K562 (cell line): ENCODE data around the gene VPS37B. TPM values are rescaled to one million over a fixed set of nuclear protein-coding genes. Genes with fewer than 3 reads are reported as not detected.

Experiments used
- CHD4 ChIP-seq: fragments of 200-600 bp; sonication (generic); IDR thresholded peaks from 3 replicates; pipeline ENCODE4 v1.6.1; 2012; ENCODE audit warnings: low read depth, mild to moderate bottlenecking, mixed read lengths, low read length, inconsistent platforms; ENCODE audit not compliant: insufficient read depth, insufficient replicate concordance, poor library complexity, severe bottlenecking
- CXXC5 ChIP-seq: fragments of 250-450 bp; sonication (Bioruptor Pico); IDR thresholded peaks from 2 replicates; pipeline ENCODE4 v1.8.0; 2022; ENCODE audit warnings: inconsistent platforms, mild to moderate bottlenecking, moderate library complexity
- OTX1 ChIP-seq: fragments of 450-650 bp; formaldehyde crosslinking; IDR thresholded peaks from 2 replicates; pipeline ENCODE4 v1.4.0; 2022; ENCODE audit warnings: mild to moderate bottlenecking
- POLR2G ChIP-seq: fragments of 200-400 bp; formaldehyde crosslinking; IDR thresholded peaks from 2 replicates; pipeline ENCODE4 v1.6.1; 2017; ENCODE audit warnings: low read depth, mild to moderate bottlenecking, antibody characterized with exemption, low read length, moderate library complexity
- RB1 ChIP-seq: fragments of 450-650 bp; IDR thresholded peaks from 2 replicates; pipeline ENCODE4 v1.6.1; 2017; ENCODE audit warnings: low read depth, mild to moderate bottlenecking
- RBFOX2 ChIP-seq: fragments of 200-400 bp; formaldehyde crosslinking; IDR thresholded peaks from 2 replicates; pipeline ENCODE4 v1.6.1; 2017; ENCODE audit warnings: low read depth, mild to moderate bottlenecking, low read length, moderate library complexity
- SMAD4 ChIP-seq: fragments of 250-450 bp; sonication (Bioruptor Pico); conservative IDR thresholded peaks from 2 replicates; pipeline ENCODE4 v1.8.0; 2021; ENCODE audit warnings: inconsistent platforms, mild to moderate bottlenecking, moderate library complexity
- TAF1 ChIP-seq: IDR thresholded peaks from 2 replicates; pipeline ENCODE4 v1.6.1; 2011; ENCODE audit warnings: mild to moderate bottlenecking, low read length, moderate library complexity; ENCODE audit not compliant: insufficient read depth, control insufficient read depth, severe bottlenecking; ENCODE audit errors: extremely low read depth
- TCF3 ChIP-seq: sonication (generic); formaldehyde crosslinking; IDR thresholded peaks from 2 replicates; pipeline ENCODE4 v1.4.0; 2020; ENCODE audit warnings: mild to moderate bottlenecking, missing genetic modification reagents
- VEZF1 ChIP-seq: fragments of 200-800 bp; sonication (Bioruptor generic); IDR thresholded peaks from 2 replicates; pipeline ENCODE4 v1.6.1; 2017; ENCODE audit warnings: missing genetic modification characterization, missing compliant biosample characterization
- polyA plus RNA-seq, 8 experiments: library from polyadenylated mRNA; depleted of rRNA in 4 of 8; stranded (reverse) in 5 of 8; unstranded in 3 of 8; fragments of >200 nt; fragmentation: Nextera tagmentation in 2 of 8; fragmentation: Illumina TruSeq in 1 of 8; extraction: Ambion mirVana in 2 of 8; extraction: Trizol in 1 of 8; gene quantifications; 2 replicates each; pipeline versions ENCODE4 v1.2.1 to v1.2.3, GENCODE V29; 2011 to 2014; ENCODE audit warnings: inconsistent platforms in 1 of 8, missing spikeins in 1 of 8
- total RNA-seq, 7 experiments: library from RNA; depleted of rRNA in 6 of 7; stranded (reverse); fragments of >200 nt in 6 of 7; fragmentation: Illumina TruSeq in 2 of 7; extraction: Trizol in 2 of 7; gene quantifications; 2 replicates each; pipeline versions ENCODE4 v1.2.1 to v1.2.3, GENCODE V29; 2011 to 2021; ENCODE audit warnings: low replicate concordance in 1 of 7

The VPS37B gene
- total and polyA plus RNA-seq, 9 of the 15 experiments (the other 6 are each of a cell fraction or from before 2014, with no cell fraction given) = 0.28 to 37.4 (median 17.9) TPM

- TF ChIP-seq VEZF1 (CRISPR knock-in tag) (peak; percentile 60), CHD4 (peak; percentile 45), SMAD4 (CRISPR knock-in tag) (no peak), RB1 (peak; percentile 40; the same call in 1 of the 2 replicates), POLR2G (peak; percentile 77), TCF3 (no peak), CXXC5 (peak; percentile 11; the same call in 1 of the 2 replicates), TAF1 (peak; percentile 21), RBFOX2 (peak; percentile 57), OTX1 (CRISPR knock-in tag) (no peak)
Observed at GRCh38 chr12:122834921-122835749, 60.8 kb downstream of the VPS37B start, which contains the start of gene HIP1R (continued).
